Panc1 (cell line): ENCODE results near the gene USP40.

Source experiments
- CTCF ChIP-seq: fragments of 450-650 bp; IDR thresholded peaks from 2 replicates; pipeline ENCODE4 v1.5.1; 2017; ENCODE audit warnings: mild to moderate bottlenecking
- POLR2AphosphoS5 ChIP-seq: IDR thresholded peaks from 2 replicates; pipeline ENCODE4 v1.6.1; 2012; ENCODE audit warnings: mild to moderate bottlenecking, low read depth, low read length, moderate library complexity

- TF ChIP-seq CTCF (no peak), POLR2AphosphoS5 (no peak)
Observed at GRCh38 chr2:233532971-233533370, 33.6 kb downstream of the USP40 start.
